Endometrium (tissue), 2 donors: ENCODE results near the gene RGS9.
"Not testable (repeated sequence)": the region's sequence is repeated elsewhere in the genome, so short reads cannot be mapped to it uniquely, and the experiment has no call there.

Experiments
- FAIRE-seq: peaks from 2 replicates; lab custom pipeline; 2012; peaks lifted over from hg19 to GRCh38; lab: Jason Lieb, UNC
- donor health status: control.
- donor health status: control.

RGS9 gene

GRCh38 chr17:65115839-65116238 is 21.3 kb upstream of the RGS9 start:
- no peak for FAIRE-seq

DNA sequence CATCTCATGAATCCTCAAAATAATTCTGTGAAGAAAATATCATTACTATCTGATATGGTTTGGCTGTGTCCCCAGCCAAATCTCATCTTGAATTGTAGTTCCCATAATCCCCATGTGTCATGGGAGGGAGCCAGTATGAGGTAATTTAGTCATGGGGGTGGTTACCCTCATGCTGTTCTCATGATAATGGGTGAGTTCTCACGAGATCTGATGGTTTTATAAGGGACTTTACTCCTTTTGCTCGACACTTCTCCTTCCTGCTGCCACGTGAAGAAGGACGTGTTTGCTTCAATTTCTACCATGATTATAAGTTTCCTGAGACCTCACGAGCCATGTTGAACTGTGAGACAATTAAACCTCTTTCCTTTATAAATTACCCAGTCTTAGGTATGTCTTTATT is 20.7 kb upstream of the RGS9 start:
- FAIRE-seq, result not testable (repeated sequence)

- no peak for FAIRE-seq
Observed at GRCh38 chr17:65117384-65118035, 19.7 kb upstream of the RGS9 start.

- FAIRE-seq, result no peak
Observed at GRCh38 chr17:65121368-65121767, 15.8 kb upstream of the RGS9 start.

DNA sequence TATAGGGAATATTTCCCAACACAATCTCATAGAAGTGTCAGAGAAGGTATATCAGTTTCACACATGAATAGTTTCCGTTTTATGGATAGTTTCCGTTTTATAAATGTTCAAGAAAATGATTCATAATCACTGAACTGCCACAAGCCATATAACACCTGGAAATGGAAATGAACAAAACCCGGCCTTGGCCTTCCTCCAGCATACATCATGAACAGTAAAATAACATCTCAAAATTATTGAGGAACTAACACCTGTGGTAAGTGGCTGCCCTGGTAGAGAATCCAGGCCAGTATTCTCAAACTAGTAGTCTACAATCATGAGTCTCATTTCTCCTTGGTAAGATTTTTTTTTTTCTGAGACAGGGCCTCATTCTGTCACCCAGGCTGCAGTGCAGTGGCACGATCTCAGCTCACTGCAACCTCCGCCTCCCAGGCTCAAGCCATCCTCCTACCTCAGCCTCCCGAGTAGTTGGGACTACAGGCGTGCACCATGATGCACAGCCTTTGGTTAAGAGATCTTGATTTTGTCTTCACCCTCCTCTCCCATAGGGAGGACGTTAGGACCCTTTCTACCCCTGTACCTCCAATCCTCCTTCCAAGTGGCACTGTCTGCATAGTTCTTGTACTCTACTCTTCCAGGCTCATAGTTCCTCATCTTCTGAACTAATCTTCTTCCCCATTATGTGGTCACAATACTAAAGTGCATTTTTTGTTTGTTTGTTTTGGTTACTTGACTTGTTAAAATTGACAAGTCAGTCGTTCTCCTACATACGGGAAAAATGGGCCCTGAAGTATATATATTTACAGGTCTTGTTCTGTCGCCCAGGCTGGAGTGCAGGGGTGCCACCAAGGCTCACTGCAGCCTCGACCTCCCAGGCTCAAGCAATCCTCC is 15.0 kb upstream of the RGS9 start:
- no peak for FAIRE-seq

DNA sequence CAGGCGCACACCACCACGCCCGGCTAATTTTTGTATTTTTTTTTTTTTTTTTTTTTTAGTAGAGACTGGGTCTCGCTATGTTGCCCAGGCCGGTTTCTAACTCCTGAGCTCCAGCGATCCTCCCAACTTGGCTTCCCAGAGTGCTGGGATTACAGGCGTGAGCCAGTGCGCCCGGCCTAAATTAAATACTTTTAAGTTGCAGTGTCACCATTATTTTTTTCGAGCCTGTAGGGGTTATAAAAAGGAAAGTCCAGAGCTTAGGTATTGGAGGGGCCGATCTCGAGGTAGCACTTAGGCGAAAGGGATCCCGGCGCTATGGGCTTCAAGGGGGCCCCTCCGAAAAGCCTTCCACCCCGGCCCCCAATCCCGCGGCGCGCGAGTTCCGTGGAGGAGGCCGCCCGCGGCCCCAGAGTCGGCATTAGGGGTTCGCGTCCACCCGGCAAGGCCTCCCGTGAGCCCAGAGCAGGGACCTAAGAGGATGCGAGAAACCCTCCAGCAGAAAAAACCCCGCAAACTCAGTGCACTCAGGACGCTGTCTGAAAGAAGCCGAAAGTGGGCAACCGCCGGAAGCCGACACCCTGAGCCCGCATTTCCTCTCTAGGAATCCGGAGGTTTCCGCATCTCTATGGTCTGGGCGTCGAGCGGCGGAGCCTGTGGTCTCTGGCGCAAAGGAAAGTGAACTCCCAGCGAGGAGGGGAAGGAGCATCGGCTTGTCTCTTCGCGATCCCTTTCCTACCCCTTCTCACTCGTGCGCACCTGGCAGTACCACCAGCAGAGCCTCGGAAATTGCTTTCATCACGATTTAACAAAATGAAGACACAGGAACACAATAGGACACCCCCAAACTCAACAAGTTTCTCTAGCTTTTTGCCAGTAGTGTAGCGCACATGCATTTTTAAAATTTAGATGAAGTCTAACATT is 14.1 kb upstream of the RGS9 start:
- no peak for FAIRE-seq

GRCh38 chr17:65123757-65124675 is 13.2 kb upstream of the RGS9 start:
- FAIRE-seq, result no peak

- no peak for FAIRE-seq
Observed at GRCh38 chr17:65130832-65131231, 6.3 kb upstream of the RGS9 start.

- no peak for FAIRE-seq
Observed at GRCh38 chr17:65131240-65131639, 5.9 kb upstream of the RGS9 start.

GRCh38 chr17:65131946-65132345 is 5.2 kb upstream of the RGS9 start:
- no peak for FAIRE-seq

GRCh38 chr17:65134035-65134434 is 3.1 kb upstream of the RGS9 start:
- FAIRE-seq, result no peak

DNA sequence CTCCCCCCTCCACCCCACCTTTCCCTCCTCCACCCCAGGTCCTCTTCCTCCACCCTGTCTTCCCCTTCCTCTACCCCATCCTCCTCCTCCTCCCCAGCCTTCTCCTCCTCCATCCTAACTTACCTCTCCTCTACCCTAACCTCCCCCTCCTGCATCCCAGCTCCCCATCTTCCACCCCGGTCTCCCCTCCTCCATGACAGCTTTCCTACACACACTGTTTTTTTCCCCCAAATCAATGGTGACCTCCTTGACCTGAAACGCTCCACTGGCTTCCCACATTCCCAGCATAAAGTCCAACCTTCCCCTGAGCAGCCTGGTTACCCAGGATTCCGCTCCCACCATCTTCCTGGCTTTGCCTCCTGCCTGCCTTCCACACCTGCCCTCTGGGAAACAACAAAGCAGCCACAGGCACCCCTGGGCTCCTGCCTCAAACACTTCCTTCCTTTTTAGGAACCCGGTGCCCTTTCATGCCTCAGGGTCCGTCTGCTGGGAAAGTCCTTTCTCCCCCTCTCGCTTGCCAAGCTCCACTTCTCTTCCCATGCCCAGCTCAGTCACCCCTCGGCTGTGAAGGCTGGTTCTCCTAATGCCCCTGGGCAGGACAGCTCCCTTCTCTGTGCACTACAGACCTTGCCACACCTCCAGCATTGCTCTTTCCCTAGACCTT is 2.1 kb downstream of the RGS9 start:
- FAIRE-seq, result no peak

DNA sequence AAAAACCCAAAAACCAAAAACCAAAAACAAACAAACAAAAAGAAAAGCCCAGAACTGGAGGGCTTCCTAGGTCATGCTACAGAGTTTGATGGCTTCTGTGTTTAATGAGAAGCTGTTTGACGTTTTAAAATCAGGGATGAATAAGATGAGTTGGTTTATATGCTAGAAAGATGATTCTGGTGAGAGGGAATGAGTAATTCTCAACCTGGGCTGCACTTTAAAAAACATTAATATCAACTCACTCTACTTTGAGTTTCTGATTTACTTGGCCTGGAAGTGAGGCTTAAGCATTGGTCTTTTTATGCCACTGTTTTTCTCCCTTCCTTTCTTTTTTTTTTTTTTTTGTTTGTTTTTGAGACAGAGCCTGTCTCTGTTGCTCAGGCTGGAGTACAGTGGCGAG is 5.1 kb downstream of the RGS9 start:
- FAIRE-seq, result no peak

- FAIRE-seq, result no peak
Observed at GRCh38 chr17:65143889-65144604, 6.9 kb downstream of the RGS9 start.

- FAIRE-seq, result no peak
Observed at GRCh38 chr17:65145743-65146142, 8.6 kb downstream of the RGS9 start.

DNA sequence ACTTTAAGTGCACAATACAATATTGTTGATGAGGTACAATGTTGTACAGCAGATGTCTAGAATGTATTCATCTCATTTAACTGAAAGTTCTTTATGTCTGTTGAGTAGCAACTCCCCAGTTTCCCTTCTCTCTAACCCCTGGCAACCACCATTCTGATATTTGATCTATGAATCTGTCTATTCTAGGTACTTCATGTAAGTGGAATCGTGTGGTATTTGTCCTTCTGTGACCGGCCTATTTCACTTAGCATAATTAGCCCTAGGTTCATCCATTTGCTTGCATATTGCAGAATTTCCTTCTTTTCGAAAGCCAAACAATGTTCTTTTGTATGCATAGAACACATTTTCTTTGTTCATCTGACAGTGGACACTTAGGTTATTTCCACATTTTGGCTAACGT is 10.8 kb downstream of the RGS9 start:
- no peak for FAIRE-seq

GRCh38 chr17:65154770-65155589 is 17.8 kb downstream of the RGS9 start:
- no peak for FAIRE-seq

DNA sequence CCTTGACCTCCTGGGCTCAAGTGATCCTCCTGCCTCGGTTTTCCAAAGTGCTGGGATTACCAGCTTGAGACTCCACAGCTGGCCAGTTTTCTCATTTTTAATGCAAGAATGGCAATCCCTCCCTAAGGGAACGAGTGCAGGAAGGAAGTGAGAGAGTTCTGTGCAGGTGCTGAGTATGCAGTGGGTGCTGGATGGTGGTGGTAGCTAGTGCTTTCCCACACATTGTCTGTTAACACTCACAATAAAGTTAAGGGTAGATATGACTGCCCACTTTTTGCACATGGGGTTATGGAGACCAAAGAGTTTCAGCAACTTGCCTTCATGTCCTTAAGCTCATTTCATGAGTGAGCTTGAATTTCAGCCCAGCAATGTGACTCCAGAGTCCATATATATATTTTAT is 18.5 kb downstream of the RGS9 start:
- no peak for FAIRE-seq

GRCh38 chr17:65156185-65156834 is 19.1 kb downstream of the RGS9 start:
- FAIRE-seq, result no peak
